GM04503 (cell line): Measurements from ENCODE around the gene SIPA1L3.
"Not testable (repeated sequence)": the region's sequence is repeated elsewhere in the genome, so short reads cannot be mapped to it uniquely, and the experiment has no call there.

ENCODE experiments used
- DNase-seq: peaks from one replicate; pipeline ENCODE4 v3.0.0-alpha.2; 2012; ENCODE audit warnings: low read depth

The SIPA1L3 gene

GRCh38 chr19:38020311-38020710, 113.3 kb downstream of the SIPA1L3 start:
- DNase-seq: no peak

- DNase-seq: no peak
These were observed 114.3 kb downstream of the SIPA1L3 start for GRCh38 chr19:38021352-38021751.

- DNase-seq: no peak
These were observed 116.0 kb downstream of the SIPA1L3 start for GRCh38 chr19:38022791-38023670.

GRCh38 chr19:38023671-38024541, 116.9 kb downstream of the SIPA1L3 start:
- no peak for DNase-seq

GRCh38 chr19:38024992-38025908, 118.2 kb downstream of the SIPA1L3 start:
- DNase-seq: no peak

- no peak for DNase-seq
These were observed 118.9 kb downstream of the SIPA1L3 start for GRCh38 chr19:38025909-38026307.

- DNase-seq: no peak
These were observed 122.0 kb downstream of the SIPA1L3 start for GRCh38 chr19:38028913-38029510.

- DNase-seq: not testable (repeated sequence)
These were observed 123.0 kb downstream of the SIPA1L3 start for GRCh38 chr19:38030001-38030400.

- no peak for DNase-seq
These were observed 123.8 kb downstream of the SIPA1L3 start for GRCh38 chr19:38030686-38031422.

- DNase-seq: no peak
These were observed 124.4 kb downstream of the SIPA1L3 start for GRCh38 chr19:38031423-38031770.

- no peak for DNase-seq
These were observed 125.1 kb downstream of the SIPA1L3 start for GRCh38 chr19:38032151-38032550.

- DNase-seq: no peak
These were observed 125.9 kb downstream of the SIPA1L3 start for GRCh38 chr19:38032951-38033350.

GRCh38 chr19:38033658-38034491, 126.9 kb downstream of the SIPA1L3 start:
- DNase-seq: no peak

- DNase-seq: no peak
These were observed 127.5 kb downstream of the SIPA1L3 start for GRCh38 chr19:38034492-38034860.

GRCh38 chr19:38035515-38036495, 128.8 kb downstream of the SIPA1L3 start:
- DNase-seq: no peak

GRCh38 chr19:38036707-38037611, 130.0 kb downstream of the SIPA1L3 start:
- DNase-seq: no peak

- DNase-seq: peak; percentile 90
These were observed 133.0 kb downstream of the SIPA1L3 start for GRCh38 chr19:38039966-38040365.

- DNase-seq: no peak
These were observed 135.1 kb downstream of the SIPA1L3 start for GRCh38 chr19:38042132-38042531.
